IMR-90 (cell line): ENCODE data around the gene ANO10. TPM values are rescaled to one million over a fixed set of nuclear protein-coding genes. Genes with fewer than 3 reads are reported as not detected.
A peak's percentile ranks its signal among the peaks of the same experiment; 100 is the strongest.

ENCODE experiments used
- ATAC-seq: fragments of 200-7000 bp; cut with Tn5 transposase; 2 replicates; pipeline ENCODE4 v1.9.1; 2020; ENCODE audit warnings: low read depth, mild to moderate bottlenecking, moderate library complexity
- BruUV-seq: library from RNA; stranded (reverse); fragments of 400-500 nt; replicated peaks from 2 replicates; lab custom pipeline; 2021; lab: Mats Ljungman, UMichigan
- CTCF ChIA-PET: fragments of 300-600 bp; formaldehyde crosslinking; extraction: SDS; loops from one replicate; lab custom pipeline; 2021; ENCODE audit warnings: antibody characterized with exemption; lab: Yijun Ruan, JAX
- POLR2A ChIA-PET: fragments of 300-600 bp; sonication (Branson Sonifier 250); formaldehyde crosslinking; loops from one replicate; lab custom pipeline; 2022; ENCODE audit warnings: antibody characterized with exemption; ENCODE audit not compliant: unreplicated experiment; lab: Charles Lee
- DNase-seq: peaks from one replicate; pipeline ENCODE4 v3.0.0; 2013
- H2AFZ ChIP-seq: replicated peaks from 2 replicates; pipeline ENCODE3; 2013; ENCODE audit warnings: low read length, mild to moderate bottlenecking; ENCODE audit not compliant: poor library complexity
- H2AK5ac ChIP-seq: 2 replicates; pipeline ENCODE4 v1.6.1; 2013; ENCODE audit warnings: low read depth, low read length, inconsistent platforms
- H2AK9ac ChIP-seq: replicated peaks from 2 replicates; pipeline ENCODE3; 2013; ENCODE audit warnings: mild to moderate bottlenecking, low read depth, low read length, moderate library complexity; ENCODE audit not compliant: poor library complexity
- H2BK120ac ChIP-seq: 2 replicates; pipeline ENCODE4 v1.6.1; 2013; ENCODE audit warnings: low read depth, low read length, inconsistent platforms
- H2BK15ac ChIP-seq: 3 replicates; pipeline ENCODE4 v1.6.1; 2013; ENCODE audit warnings: low read depth, low read length, inconsistent platforms
- H2BK20ac ChIP-seq: 2 replicates; pipeline ENCODE4 v1.6.1; 2013; ENCODE audit warnings: low read depth, mild to moderate bottlenecking, inconsistent platforms, low read length, moderate library complexity
- H2BK5ac ChIP-seq: 2 replicates; pipeline ENCODE4 v1.6.1; 2013; ENCODE audit warnings: mild to moderate bottlenecking, low read depth, low read length, inconsistent platforms; ENCODE audit not compliant: poor library complexity, severe bottlenecking
- H3K14ac ChIP-seq: replicated peaks from 2 replicates; pipeline ENCODE4 v1.6.1; 2013; ENCODE audit warnings: low read depth, low read length, inconsistent platforms
- H3K18ac ChIP-seq: 2 replicates; pipeline ENCODE4 v1.6.1; 2013; ENCODE audit warnings: low read depth, low read length, control low read depth
- H3K23ac ChIP-seq: 2 replicates; pipeline ENCODE4 v1.6.1; 2013; ENCODE audit warnings: low read depth, low read length, inconsistent platforms
- H3K27ac ChIP-seq: 2 replicates; pipeline ENCODE4 v1.5.1; 2013; ENCODE audit warnings: mild to moderate bottlenecking, control low read depth, low read length; ENCODE audit not compliant: insufficient read depth
- H3K27me3 ChIP-seq: 2 replicates; pipeline ENCODE4 v1.6.1; 2013; ENCODE audit warnings: low read length; ENCODE audit not compliant: control insufficient read depth, insufficient read depth
- H3K36me3 ChIP-seq: 2 replicates; pipeline ENCODE4 v1.6.1; 2013; ENCODE audit warnings: low read length, mixed read lengths; ENCODE audit not compliant: control insufficient read depth, insufficient read depth
- H3K4ac ChIP-seq: 2 replicates; pipeline ENCODE4 v1.6.1; 2013; ENCODE audit warnings: low read depth, low read length, inconsistent platforms
- H3K4me1 ChIP-seq: 2 replicates; pipeline ENCODE4 v1.6.1; 2013; ENCODE audit warnings: low read length, mixed read lengths; ENCODE audit not compliant: control insufficient read depth, insufficient read depth
- H3K4me2 ChIP-seq: 2 replicates; pipeline ENCODE4 v1.6.1; 2013; ENCODE audit warnings: low read depth, mild to moderate bottlenecking, control low read depth, low read length, moderate library complexity
- H3K4me3 ChIP-seq: 2 replicates; pipeline ENCODE4 v1.5.1; 2013; ENCODE audit warnings: low read depth, mild to moderate bottlenecking, control low read depth, low read length, moderate library complexity; ENCODE audit not compliant: insufficient read depth
- H3K56ac ChIP-seq: 2 replicates; pipeline ENCODE4 v1.6.1; 2013; ENCODE audit warnings: low read length, inconsistent platforms; ENCODE audit not compliant: insufficient read depth; ENCODE audit errors: extremely low read depth
- H3K79me1 ChIP-seq, 2 experiments: 2 replicates each; pipeline ENCODE4 v1.6.1; 2013; ENCODE audit warnings: low read length in 2 of 2, inconsistent platforms in 1 of 2, low read depth in 1 of 2
- H3K9ac ChIP-seq: 2 replicates; pipeline ENCODE4 v1.6.1; 2013; ENCODE audit warnings: low read depth, low read length, control low read depth
- H3K9me1 ChIP-seq: 2 replicates; pipeline ENCODE4 v1.6.1; 2013; ENCODE audit warnings: low read length, inconsistent platforms; ENCODE audit not compliant: insufficient read depth
- H3K9me3 ChIP-seq: 2 replicates; pipeline ENCODE4 v1.6.1; 2013; ENCODE audit warnings: low read length; ENCODE audit not compliant: control insufficient read depth, insufficient read depth
- H4K20me1 ChIP-seq: 2 replicates; pipeline ENCODE4 v1.6.1; 2013; ENCODE audit warnings: low read length, inconsistent platforms; ENCODE audit not compliant: insufficient read depth
- H4K5ac ChIP-seq: 2 replicates; pipeline ENCODE4 v1.6.1; 2013; ENCODE audit warnings: mild to moderate bottlenecking, low read depth, low read length, control low read depth
- H4K8ac ChIP-seq, 2 experiments: 2 replicates each; pipeline ENCODE4 v1.6.1; 2013; ENCODE audit warnings: low read depth in 2 of 2, low read length in 2 of 2, control low read depth in 1 of 2, inconsistent platforms in 1 of 2
- H4K91ac ChIP-seq: 2 replicates; pipeline ENCODE4 v1.6.1; 2013; ENCODE audit warnings: low read depth, low read length, inconsistent platforms; ENCODE audit not compliant: insufficient read depth
- BHLHE40 ChIP-seq: fragments of 150-350 bp; IDR thresholded peaks from 2 replicates; pipeline ENCODE4 v1.6.1; 2016; ENCODE audit warnings: mild to moderate bottlenecking, low read depth, low read length
- CEBPB ChIP-seq: IDR thresholded peaks from 2 replicates; pipeline ENCODE4 v1.6.1; 2012; ENCODE audit warnings: low read depth, low read length, improper control_type of control experiment
- CHD1 ChIP-seq: IDR thresholded peaks from 2 replicates; pipeline ENCODE4 v1.6.1; 2012; ENCODE audit warnings: low read depth, low read length, improper control_type of control experiment
- CTCF ChIP-seq: conservative IDR thresholded peaks from 2 replicates; pipeline ENCODE4 v1.5.1; 2012; ENCODE audit warnings: mild to moderate bottlenecking, low read depth, low read length, improper control_type of control experiment
- ELK1 ChIP-seq: fragments of 150-350 bp; IDR thresholded peaks from 2 replicates; pipeline ENCODE4 v1.6.1; 2016; ENCODE audit warnings: low read depth, mild to moderate bottlenecking, low read length, moderate library complexity, borderline replicate concordance
- FOS ChIP-seq: fragments of 150-350 bp; IDR thresholded peaks from 2 replicates; pipeline ENCODE4 v1.6.1; 2016; ENCODE audit warnings: low read depth, low read length
- MAZ ChIP-seq: IDR thresholded peaks from 2 replicates; pipeline ENCODE4 v1.6.1; 2012; ENCODE audit warnings: low read depth, mild to moderate bottlenecking, low read length, improper control_type of control experiment, moderate library complexity, borderline replicate concordance
- MXI1 ChIP-seq: IDR thresholded peaks from 2 replicates; pipeline ENCODE4 v1.6.1; 2012; ENCODE audit warnings: low read depth, mild to moderate bottlenecking, low read length, moderate library complexity, borderline replicate concordance
- POLR2A ChIP-seq: IDR thresholded peaks from 2 replicates; pipeline ENCODE4 v1.6.1; 2012; ENCODE audit warnings: mild to moderate bottlenecking, low read depth, low read length
- RAD21 ChIP-seq: IDR thresholded peaks from 2 replicates; pipeline ENCODE4 v1.6.1; 2012; ENCODE audit warnings: low read length, improper control_type of control experiment
- RCOR1 ChIP-seq: IDR thresholded peaks from 2 replicates; pipeline ENCODE4 v1.6.1; 2012; ENCODE audit warnings: mild to moderate bottlenecking, low read length, improper control_type of control experiment; ENCODE audit not compliant: insufficient replicate concordance
- SMC3 ChIP-seq: fragments of 150-350 bp; IDR thresholded peaks from 2 replicates; pipeline ENCODE4 v1.6.1; 2016; ENCODE audit warnings: low read depth, mild to moderate bottlenecking, antibody characterized with exemption, low read length, moderate library complexity
- USF2 ChIP-seq: fragments of 150-350 bp; IDR thresholded peaks from 2 replicates; pipeline ENCODE4 v1.6.1; 2017; ENCODE audit warnings: mild to moderate bottlenecking, antibody characterized with exemption, low read length, low read depth
- WGBS, 2 experiments: methylation state at CpG; one replicate each; pipeline versions ENCODE4 v1.1.5 to v1.1.7; 2013; ENCODE audit warnings: missing lambda C conversion rate in 2 of 2; ENCODE audit not compliant: insufficient read length in 1 of 2; ENCODE audit errors: extremely low coverage in 2 of 2; 5-methylcytosine and 5-hydroxymethylcytosine counted together
- dilution Hi-C: fragments of 300-500 bp; cut with HindIII; formaldehyde crosslinking; loops from one replicate; pipeline ENCODE4 v1.14.3; 2018; ENCODE audit warnings: low sequenced_read_pairs; ENCODE audit not compliant: unreplicated experiment
- in situ Hi-C: fragments of 300-500 bp; cut with MboI; formaldehyde crosslinking; loops from 3 replicates; pipeline ENCODE4 v1.14.3; 2019; ENCODE audit warnings: low sequenced_read_pairs, inconsistent platforms, mixed read lengths
- intact Hi-C: fragments of 100-400 bp; cut with micrococcal nuclease; formaldehyde crosslinking; loops from 2 replicates; pipeline ENCODE4 v1.10.0; 2022
- polyA plus RNA-seq, 3 experiments: library from polyadenylated mRNA; depleted of rRNA; stranded (reverse); fragments of >200 nt; gene quantifications; 2 replicates each; pipeline ENCODE4 v1.2.3, GENCODE V29; 2012; ENCODE audit warnings: low replicate concordance in 1 of 3
- total RNA-seq: library from RNA; depleted of rRNA; stranded (reverse); fragments of >200 nt; gene quantifications from 2 replicates; pipeline ENCODE4 v1.2.3, GENCODE V29; 2012

The ANO10 gene
- total and polyA plus RNA-seq, 2 of the 4 experiments (the other 2 are of a cell fraction): 28.5 to 41.6 TPM

- Histone ChIP-seq H3K18ac (no peak overlapping the region), H2BK15ac (no peak overlapping the region)
Measured at GRCh38 chr3:43473737-43474136, 148.1 kb downstream of the ANO10 start.

More at GRCh38 chr3:43473737-43474136, 148.1 kb downstream of the ANO10 start:
- no peak overlapping the region for H3K9ac ChIP-seq
- WGBS, 2 experiments: no CpG with 5 or more reads among the region's 1 CpG
- CTCF ChIA-PET: no interaction called here
- no peak overlapping the region for H2AK5ac ChIP-seq
- no peak overlapping the region for H2BK5ac ChIP-seq
- intact Hi-C loops: no loop called here
- H4K20me1 ChIP-seq: no peaks in the 10 kb centered on the region
- H2BK20ac ChIP-seq: no peak overlapping the region
- no peak overlapping the region for H3K4me3 ChIP-seq
- no peak overlapping the region for H4K5ac ChIP-seq
- no peak overlapping the region for H3K4me2 ChIP-seq
- H3K36me3 ChIP-seq: no peaks in the 10 kb centered on the region
- H3K9me3 ChIP-seq: no peaks in the 10 kb centered on the region
- no peak overlapping the region for H4K91ac ChIP-seq
- DNase-seq (no peak), ATAC-seq (peak; percentile 54)
- no TSS peak for BruUV-seq
- no peak overlapping the region for H3K14ac ChIP-seq
- no peak overlapping the region for H3K4ac ChIP-seq
- POLR2A ChIA-PET: no interaction called here
- no peak overlapping the region for H3K27ac ChIP-seq
- in situ Hi-C loops: no loop called here
- peaks cover 5% of the 10 kb centered on the region for H3K9me1 ChIP-seq
- no peak overlapping the region for H2AK9ac ChIP-seq
- no peak overlapping the region for H4K8ac ChIP-seq
- H2BK120ac ChIP-seq: no peak overlapping the region
- dilution Hi-C loops: no loop called here
- H3K4me1 ChIP-seq: peaks cover 2% of the 10 kb centered on the region; the same call in 1 of the 2 replicates
- H3K23ac ChIP-seq: no peak overlapping the region
- H3K56ac ChIP-seq: no peak overlapping the region
- no peak overlapping the region for H2AFZ ChIP-seq
- H3K27me3 ChIP-seq: no peaks in the 10 kb centered on the region
- peaks cover 10 to 12% of the 10 kb centered on the region in 2 experiments; a peak in 2 of 4 replicates for H3K79me1 ChIP-seq
- TF ChIP-seq FOS (no peak), RAD21 (no peak), CTCF (no peak), BHLHE40 (no peak), SMC3 (no peak), MXI1 (no peak), USF2 (no peak), CEBPB (no peak), MAZ (no peak), CHD1 (no peak), POLR2A (no peak), RCOR1 (no peak), ELK1 (no peak)
